H9 (cell line): Measurements from ENCODE around the gene HAND2. TPM values are rescaled to one million over a fixed set of nuclear protein-coding genes. Genes with fewer than 3 reads are reported as not detected.

Experiments used
- DNase-seq: peaks from one replicate; pipeline ENCODE4 v3.0.0-alpha.2; 2017
- H2AFZ ChIP-seq: one replicate; pipeline ENCODE4 v1.6.1; 2013; ENCODE audit warnings: mild to moderate bottlenecking, low read length, control low read depth, moderate library complexity
- H2AK5ac ChIP-seq: 2 replicates; pipeline ENCODE4 v1.6.1; 2013; ENCODE audit warnings: low read length, control low read depth, mixed read lengths; ENCODE audit not compliant: insufficient read length
- H2BK120ac ChIP-seq: one replicate; pipeline ENCODE4 v1.6.1; 2013; ENCODE audit warnings: low read depth, mild to moderate bottlenecking, low read length, control low read depth, inconsistent platforms; ENCODE audit not compliant: poor library complexity, severe bottlenecking
- H2BK12ac ChIP-seq: 2 replicates; pipeline ENCODE4 v1.6.1; 2013; ENCODE audit warnings: low read length, control low read depth, mixed read lengths, low read depth; ENCODE audit not compliant: insufficient read length
- H2BK15ac ChIP-seq: 2 replicates; pipeline ENCODE4 v1.6.1; 2013; ENCODE audit warnings: low read depth, low read length, control low read depth
- H2BK20ac ChIP-seq: one replicate; pipeline ENCODE4 v1.6.1; 2013; ENCODE audit warnings: low read depth, mild to moderate bottlenecking, low read length, control low read depth, inconsistent platforms; ENCODE audit not compliant: poor library complexity, severe bottlenecking
- H2BK5ac ChIP-seq: 2 replicates; pipeline ENCODE4 v1.6.1; 2013; ENCODE audit warnings: low read length, control low read depth, mixed read lengths; ENCODE audit not compliant: insufficient read length
- H3K14ac ChIP-seq: 2 replicates; pipeline ENCODE4 v1.6.1; 2013; ENCODE audit warnings: low read length, control low read depth; ENCODE audit not compliant: insufficient read depth
- H3K18ac ChIP-seq: 2 replicates; pipeline ENCODE4 v1.6.1; 2013; ENCODE audit warnings: low read depth, mild to moderate bottlenecking, mixed read lengths, low read length, control low read depth; ENCODE audit not compliant: insufficient read length
- H3K23ac ChIP-seq: 2 replicates; pipeline ENCODE4 v1.6.1; 2013; ENCODE audit warnings: low read length, control low read depth, mixed read lengths, low read depth; ENCODE audit not compliant: insufficient read length
- H3K23me2 ChIP-seq: 2 replicates; pipeline ENCODE4 v1.6.1; 2013; ENCODE audit warnings: low read depth, mild to moderate bottlenecking, mixed read lengths, low read length, control low read depth; ENCODE audit not compliant: insufficient read length, poor library complexity, severe bottlenecking
- H3K27ac ChIP-seq: 2 replicates; pipeline ENCODE4 v1.5.1; 2013; ENCODE audit warnings: low read length, control low read depth, mixed read lengths, low read depth; ENCODE audit not compliant: insufficient read length
- H3K27me3 ChIP-seq: 2 replicates; pipeline ENCODE4 v1.6.1; 2013; ENCODE audit warnings: low read length, control low read depth, inconsistent platforms; ENCODE audit not compliant: insufficient read depth
- H3K4ac ChIP-seq: 2 replicates; pipeline ENCODE4 v1.6.1; 2013; ENCODE audit warnings: low read depth, mild to moderate bottlenecking, control low read depth, inconsistent platforms, low read length, moderate library complexity
- H3K4me1 ChIP-seq: 2 replicates; pipeline ENCODE4 v1.6.1; 2013; ENCODE audit warnings: low read length, control low read depth, inconsistent platforms; ENCODE audit not compliant: insufficient read depth
- H3K4me2 ChIP-seq: 2 replicates; pipeline ENCODE4 v1.6.1; 2013; ENCODE audit warnings: low read length, control low read depth, mixed read lengths; ENCODE audit not compliant: insufficient read length, insufficient read depth
- H3K56ac ChIP-seq: 2 replicates; pipeline ENCODE4 v1.6.1; 2013; ENCODE audit warnings: low read depth, mild to moderate bottlenecking, mixed read lengths, low read length, control low read depth; ENCODE audit not compliant: insufficient read length
- H3K79me1 ChIP-seq: 2 replicates; pipeline ENCODE4 v1.6.1; 2013; ENCODE audit warnings: low read depth, mild to moderate bottlenecking, moderate library complexity, low read length, control low read depth, inconsistent platforms; ENCODE audit not compliant: insufficient read depth, poor library complexity, severe bottlenecking
- H3K79me2 ChIP-seq: 2 replicates; pipeline ENCODE4 v1.6.1; 2013; ENCODE audit warnings: low read length, control low read depth, inconsistent platforms; ENCODE audit not compliant: insufficient read depth
- H3K9ac ChIP-seq: 2 replicates; pipeline ENCODE4 v1.6.1; 2013; ENCODE audit warnings: low read length, control low read depth, mixed read lengths; ENCODE audit not compliant: insufficient read length; ENCODE audit errors: extremely low read depth
- H3K9me3 ChIP-seq: one replicate; pipeline ENCODE4 v1.6.1; 2013; ENCODE audit warnings: low read depth, low read length, inconsistent platforms; ENCODE audit not compliant: control insufficient read depth
- H3T11ph ChIP-seq: one replicate; pipeline ENCODE4 v1.6.1; 2013; ENCODE audit warnings: mild to moderate bottlenecking, low read length, control low read depth, inconsistent platforms
- H4K20me1 ChIP-seq: one replicate; pipeline ENCODE4 v1.6.1; 2013; ENCODE audit not compliant: control insufficient read depth, insufficient read length, insufficient read depth
- H4K5ac ChIP-seq: 2 replicates; pipeline ENCODE4 v1.6.1; 2013; ENCODE audit warnings: low read depth, mild to moderate bottlenecking, mixed read lengths, low read length, control low read depth; ENCODE audit not compliant: insufficient read length
- H4K8ac ChIP-seq: replicated peaks from 2 replicates; pipeline ENCODE4 v1.6.1; 2013; ENCODE audit warnings: low read length, control low read depth, mixed read lengths, low read depth; ENCODE audit not compliant: insufficient read length
- H4K91ac ChIP-seq: 2 replicates; pipeline ENCODE4 v1.6.1; 2013; ENCODE audit warnings: low read depth, mild to moderate bottlenecking, moderate library complexity, mixed read lengths, low read length, control low read depth; ENCODE audit not compliant: insufficient read length
- H3K27ac Mint-ChIP-seq, 3 experiments: 2 replicates in 2 of 3; 3 replicates in 1 of 3; pipeline ENCODE4 v1.8.0; 2020 to 2021; ENCODE audit warnings: mixed read lengths in 3 of 3, mild to moderate bottlenecking in 1 of 3, moderate library complexity in 1 of 3
- H3K27me3 Mint-ChIP-seq: 2 replicates; pipeline ENCODE4 v1.8.0; 2021; ENCODE audit warnings: low read depth, mild to moderate bottlenecking, moderate library complexity, mixed read lengths
- H3K36me3 Mint-ChIP-seq, 3 experiments: 2 replicates in 2 of 3; 3 replicates in 1 of 3; pipeline ENCODE4 v1.8.0; 2020 to 2021; ENCODE audit warnings: low read depth in 3 of 3, mixed read lengths in 3 of 3; ENCODE audit not compliant: insufficient read depth in 1 of 3
- H3K4me1 Mint-ChIP-seq, 2 experiments: 2 replicates each; pipeline ENCODE4 v1.8.0; 2020; ENCODE audit warnings: mixed read lengths in 2 of 2
- H3K4me3 Mint-ChIP-seq, 2 experiments: 2 replicates in 1 of 2; 3 replicates in 1 of 2; pipeline ENCODE4 v1.8.0; 2020 to 2021; ENCODE audit warnings: mild to moderate bottlenecking in 2 of 2, mixed read lengths in 2 of 2, moderate library complexity in 1 of 2
- H3K9me3 Mint-ChIP-seq, 2 experiments: 2 replicates in 1 of 2; 3 replicates in 1 of 2; pipeline ENCODE4 v1.8.0; 2020; ENCODE audit warnings: mild to moderate bottlenecking in 2 of 2, mixed read lengths in 2 of 2, moderate library complexity in 1 of 2
- WGBS: extraction: QIAGEN DNeasy Blood & Tissue Kit; methylation state at CpG from one replicate; pipeline ENCODE4 v1.1.7; 2013; ENCODE audit warnings: missing lambda C conversion rate, low lambda C conversion rate, mixed read lengths; ENCODE audit not compliant: insufficient read length; ENCODE audit errors: extremely low coverage; 5-methylcytosine and 5-hydroxymethylcytosine counted together
- total RNA-seq: library from RNA; stranded (reverse); gene quantifications from 2 replicates; pipeline ENCODE4 v1.2.1, GENCODE V29; 2021
- TF ChIP-seq, protein P1 (sequence below): fragments of 200-600 bp; sonication (generic); conservative IDR thresholded peaks from 3 replicates; pipeline ENCODE4 v1.8.0; 2021; ENCODE audit warnings: antibody characterized with exemption, mild to moderate bottlenecking

The HAND2 gene
- total RNA-seq, 1 experiment from 2014 or later = not detected

DNA sequence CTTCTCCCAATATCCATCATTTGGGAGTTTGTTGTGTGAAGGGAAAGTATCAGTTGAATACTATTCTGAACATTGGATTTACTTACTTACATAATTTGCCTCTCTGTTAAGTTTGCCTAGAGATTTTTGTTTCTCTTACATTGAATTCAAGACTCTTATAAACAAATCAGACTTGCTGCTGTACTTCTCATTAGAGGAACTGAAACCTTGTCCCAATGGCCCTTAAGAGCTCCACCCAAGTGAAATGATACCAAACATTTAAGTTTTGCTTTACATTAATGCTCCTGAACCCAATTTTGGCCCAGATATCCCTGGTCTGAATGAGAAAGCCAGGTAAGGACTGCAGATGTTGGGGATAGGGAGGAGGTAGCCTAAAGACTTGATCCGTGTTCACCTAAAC is 32.0 kb downstream of the HAND2 start:
- H3K23ac ChIP-seq = no peak overlapping the region
- H2BK5ac ChIP-seq = no peak overlapping the region
- no CpG with 5 or more reads among the region's 1 CpG for WGBS
- H3K4me3 Mint-ChIP-seq = no peak overlapping the region
- no peak overlapping the region for H3K4ac ChIP-seq
- H3K79me2 ChIP-seq = no peaks in the 10 kb centered on the region
- H2AFZ ChIP-seq = no peak overlapping the region
- H2BK12ac ChIP-seq = no peak overlapping the region
- TF ChIP-seq, protein P1, sequence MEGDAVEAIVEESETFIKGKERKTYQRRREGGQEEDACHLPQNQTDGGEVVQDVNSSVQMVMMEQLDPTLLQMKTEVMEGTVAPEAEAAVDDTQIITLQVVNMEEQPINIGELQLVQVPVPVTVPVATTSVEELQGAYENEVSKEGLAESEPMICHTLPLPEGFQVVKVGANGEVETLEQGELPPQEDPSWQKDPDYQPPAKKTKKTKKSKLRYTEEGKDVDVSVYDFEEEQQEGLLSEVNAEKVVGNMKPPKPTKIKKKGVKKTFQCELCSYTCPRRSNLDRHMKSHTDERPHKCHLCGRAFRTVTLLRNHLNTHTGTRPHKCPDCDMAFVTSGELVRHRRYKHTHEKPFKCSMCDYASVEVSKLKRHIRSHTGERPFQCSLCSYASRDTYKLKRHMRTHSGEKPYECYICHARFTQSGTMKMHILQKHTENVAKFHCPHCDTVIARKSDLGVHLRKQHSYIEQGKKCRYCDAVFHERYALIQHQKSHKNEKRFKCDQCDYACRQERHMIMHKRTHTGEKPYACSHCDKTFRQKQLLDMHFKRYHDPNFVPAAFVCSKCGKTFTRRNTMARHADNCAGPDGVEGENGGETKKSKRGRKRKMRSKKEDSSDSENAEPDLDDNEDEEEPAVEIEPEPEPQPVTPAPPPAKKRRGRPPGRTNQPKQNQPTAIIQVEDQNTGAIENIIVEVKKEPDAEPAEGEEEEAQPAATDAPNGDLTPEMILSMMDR = no peak
- no peak overlapping the region for H3T11ph ChIP-seq
- no peaks in the 10 kb centered on the region for H3K4me1 ChIP-seq
- no peak overlapping the region for H4K5ac ChIP-seq
- no peak overlapping the region for H3K9ac ChIP-seq
- no peak overlapping the region for H4K91ac ChIP-seq
- H3K27me3 ChIP-seq = peaks cover 42% of the 10 kb centered on the region
- H2BK120ac ChIP-seq = no peak overlapping the region
- no peak for DNase-seq
- H4K20me1 ChIP-seq = no peaks in the 10 kb centered on the region
- no peak overlapping the region for H2BK15ac ChIP-seq
- peak overlapping the region in 1 of 3 experiments; percentile 52; a peak in 1 of 7 replicates for H3K27ac Mint-ChIP-seq
- peaks cover 21% of the 10 kb centered on the region for H3K23me2 ChIP-seq
- no peaks in the 10 kb centered on the region for H3K79me1 ChIP-seq
- H3K18ac ChIP-seq = no peak overlapping the region
- peaks cover 10 to 34% of the 10 kb centered on the region in 2 experiments for H3K4me1 Mint-ChIP-seq
- H3K27ac ChIP-seq = no peak overlapping the region
- H3K14ac ChIP-seq = no peak overlapping the region
- no peak overlapping the region for H3K4me2 ChIP-seq
- H2BK20ac ChIP-seq = no peak overlapping the region
- H3K9me3 Mint-ChIP-seq = no peaks in the 10 kb centered on the region; a peak in 1 of 5 replicates
- no peaks in the 10 kb centered on the region for H3K9me3 ChIP-seq
- peaks cover 0 to 2% (median 0%) of the 10 kb centered on the region in 3 experiments; a peak in 1 of 7 replicates for H3K36me3 Mint-ChIP-seq
- H3K27me3 Mint-ChIP-seq = peaks cover 94% of the 10 kb centered on the region
- no peak overlapping the region for H4K8ac ChIP-seq
- no peak overlapping the region for H2AK5ac ChIP-seq
- no peak overlapping the region for H3K56ac ChIP-seq
